Neural cell (in vitro differentiated cells): ENCODE results near the gene ARFIP2.

Experiments
- EP300 ChIP-seq: fragments of 450-650 bp; conservative IDR thresholded peaks from 2 replicates; pipeline ENCODE4 v1.6.1; 2014; ENCODE audit warnings: antibody characterized with exemption, mild to moderate bottlenecking, moderate library complexity; ENCODE audit not compliant: poor library complexity, severe bottlenecking
- EZH2 ChIP-seq: fragments of 200-600, 300-800 bp; shearing (Covaris generic), sonication (generic); IDR thresholded peaks from 2 replicates; pipeline ENCODE4 v1.6.1; 2014; ENCODE audit warnings: antibody characterized with exemption, low read length, borderline replicate concordance, mild to moderate bottlenecking; ENCODE audit not compliant: insufficient read depth, poor library complexity, severe bottlenecking
- MXI1 ChIP-seq: fragments of 450-650 bp; conservative IDR thresholded peaks from 2 replicates; pipeline ENCODE4 v1.6.1; 2014; ENCODE audit warnings: antibody characterized with exemption, mild to moderate bottlenecking; ENCODE audit not compliant: poor library complexity, severe bottlenecking
- POLR2AphosphoS5 ChIP-seq: IDR thresholded peaks from 2 replicates; pipeline ENCODE4 v1.6.1; 2012
- RAD21 ChIP-seq: fragments of 450-650 bp; conservative IDR thresholded peaks from 2 replicates; pipeline ENCODE4 v1.6.1; 2014; ENCODE audit warnings: antibody characterized with exemption, mild to moderate bottlenecking, moderate library complexity
- TF ChIP-seq, protein P1 (sequence below): fragments of 450-650 bp; IDR thresholded peaks from 2 replicates; pipeline ENCODE4 v1.5.1; 2014; ENCODE audit warnings: antibody characterized with exemption, mild to moderate bottlenecking, moderate library complexity; ENCODE audit not compliant: poor library complexity, severe bottlenecking

GRCh38 chr11:6482441-6482840, 1.3 kb upstream of the ARFIP2 start:
- TF ChIP-seq, protein P1, sequence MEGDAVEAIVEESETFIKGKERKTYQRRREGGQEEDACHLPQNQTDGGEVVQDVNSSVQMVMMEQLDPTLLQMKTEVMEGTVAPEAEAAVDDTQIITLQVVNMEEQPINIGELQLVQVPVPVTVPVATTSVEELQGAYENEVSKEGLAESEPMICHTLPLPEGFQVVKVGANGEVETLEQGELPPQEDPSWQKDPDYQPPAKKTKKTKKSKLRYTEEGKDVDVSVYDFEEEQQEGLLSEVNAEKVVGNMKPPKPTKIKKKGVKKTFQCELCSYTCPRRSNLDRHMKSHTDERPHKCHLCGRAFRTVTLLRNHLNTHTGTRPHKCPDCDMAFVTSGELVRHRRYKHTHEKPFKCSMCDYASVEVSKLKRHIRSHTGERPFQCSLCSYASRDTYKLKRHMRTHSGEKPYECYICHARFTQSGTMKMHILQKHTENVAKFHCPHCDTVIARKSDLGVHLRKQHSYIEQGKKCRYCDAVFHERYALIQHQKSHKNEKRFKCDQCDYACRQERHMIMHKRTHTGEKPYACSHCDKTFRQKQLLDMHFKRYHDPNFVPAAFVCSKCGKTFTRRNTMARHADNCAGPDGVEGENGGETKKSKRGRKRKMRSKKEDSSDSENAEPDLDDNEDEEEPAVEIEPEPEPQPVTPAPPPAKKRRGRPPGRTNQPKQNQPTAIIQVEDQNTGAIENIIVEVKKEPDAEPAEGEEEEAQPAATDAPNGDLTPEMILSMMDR, result no peak
- TF ChIP-seq EZH2 (no peak), POLR2AphosphoS5 (no peak), MXI1 (no peak), EP300 (no peak), RAD21 (no peak)
